Ovary (tissue), 9 donors: ENCODE measurements around the gene ETFA. TPM values are rescaled to one million over a fixed set of nuclear protein-coding genes. Genes with fewer than 3 reads are reported as not detected.

ENCODE experiments used
- DNase-seq, 5 donors: peaks; one replicate each; pipeline ENCODE4 v3.0.0-alpha.2; 2019 to 2020
- H3K27ac ChIP-seq, 2 donors: fragments of 200-600 bp; one replicate each; pipeline versions ENCODE4 v1.5.1 to v1.8.0; 2019 to 2022
- H3K27me3 ChIP-seq: fragments of 200-600 bp; one replicate; pipeline ENCODE4 v1.8.0; 2022
- H3K36me3 ChIP-seq: fragments of 200-600 bp; sonication (generic); one replicate; pipeline ENCODE4 v1.5.1; 2019
- H3K4me1 ChIP-seq: one replicate; pipeline ENCODE4 v1.8.1; 2013; ENCODE audit warnings: mild to moderate bottlenecking, moderate library complexity; ENCODE audit not compliant: insufficient read depth
- H3K4me3 ChIP-seq: fragments of 200-600 bp; sonication (generic); one replicate; pipeline ENCODE4 v1.5.1; 2017
- H3K9me3 ChIP-seq, 2 donors: fragments of 200-600 bp in 1 of 2; sonication (generic) in 1 of 2; one replicate each; pipeline versions ENCODE4 v1.5.1 to v1.8.1; 2013 to 2019; ENCODE audit warnings: mild to moderate bottlenecking in 1 of 2, moderate library complexity in 1 of 2
- EP300 ChIP-seq: sonication (generic); formaldehyde crosslinking; IDR thresholded peaks from one replicate; pipeline ENCODE4 v1.6.1; 2017; ENCODE audit warnings: antibody characterized with exemption
- POLR2A ChIP-seq: fragments of 450-650 bp; IDR thresholded peaks from one replicate; pipeline ENCODE4 v1.6.1; 2017; ENCODE audit warnings: antibody characterized with exemption, mild to moderate bottlenecking, moderate library complexity
- WGBS, 3 donors: extraction: QIAGEN DNeasy Blood & Tissue Kit in 1 of 3; methylation state at CpG; one replicate each; pipeline versions ENCODE4 v1.1.5 to v1.1.7; 2013 to 2017; 5-methylcytosine and 5-hydroxymethylcytosine counted together
- intact Hi-C, 4 donors: fragments of 100-400 bp; cut with DNase I; formaldehyde crosslinking; loops; one replicate each; pipeline versions ENCODE4 v1.11.0 to v1.15.1; 2022 to 2023
- polyA plus RNA-seq, 2 donors: library from polyadenylated mRNA; stranded (reverse); fragments of 200-250 nt in 1 of 2; fragments of 350-450 nt in 1 of 2; fragmentation: Illumina TruSeq in 1 of 2; extraction: RNeasy Lipid Tissue Mini Kit (QIAGEN cat#74804) in 1 of 2; gene quantifications; one replicate each; pipeline ENCODE4 v1.2.3, GENCODE V29; 2013 to 2014
- total RNA-seq, 7 donors: library from RNA; depleted of rRNA in 2 of 7; stranded (reverse); fragments of >200 nt in 2 of 7; fragmentation: NEBNext Ultra II Directional in 3 of 7; extraction: Animal tissue kit (Norgen Biotek cat#: 25700) in 3 of 7; gene quantifications; one replicate each; pipeline versions ENCODE4 v1.1.0 to v1.2.4, GENCODE V29; 2016 to 2023
- TF ChIP-seq, protein P1 (sequence below), 3 donors: fragments of 450-650 bp in 2 of 3; fragments of 200-600 bp in 1 of 3; IDR thresholded peaks; one replicate each; pipeline versions ENCODE4 v1.5.1 to v1.8.0; 2016 to 2022; ENCODE audit warnings: antibody characterized with exemption in 3 of 3, mild to moderate bottlenecking in 1 of 3
- donor health status: DM: no; HTN: no; CAD: no; lungs with moderate emphysema.
- donor health status: DM: no; HTN: no; CAD: no.
- donor health status: Bipolar disorder and iron deficiency.
- donor health status: DM: yes; HTN: yes; CAD: no.
- donor health status: DM: no; HTN: no; CAD: no.
- donor health status: DM: yes; HTN: yes; CAD: no.

Gene ETFA
- total and polyA plus RNA-seq, 9 donors, result 45.8 to 97.4 (median 71.7) TPM

DNA sequence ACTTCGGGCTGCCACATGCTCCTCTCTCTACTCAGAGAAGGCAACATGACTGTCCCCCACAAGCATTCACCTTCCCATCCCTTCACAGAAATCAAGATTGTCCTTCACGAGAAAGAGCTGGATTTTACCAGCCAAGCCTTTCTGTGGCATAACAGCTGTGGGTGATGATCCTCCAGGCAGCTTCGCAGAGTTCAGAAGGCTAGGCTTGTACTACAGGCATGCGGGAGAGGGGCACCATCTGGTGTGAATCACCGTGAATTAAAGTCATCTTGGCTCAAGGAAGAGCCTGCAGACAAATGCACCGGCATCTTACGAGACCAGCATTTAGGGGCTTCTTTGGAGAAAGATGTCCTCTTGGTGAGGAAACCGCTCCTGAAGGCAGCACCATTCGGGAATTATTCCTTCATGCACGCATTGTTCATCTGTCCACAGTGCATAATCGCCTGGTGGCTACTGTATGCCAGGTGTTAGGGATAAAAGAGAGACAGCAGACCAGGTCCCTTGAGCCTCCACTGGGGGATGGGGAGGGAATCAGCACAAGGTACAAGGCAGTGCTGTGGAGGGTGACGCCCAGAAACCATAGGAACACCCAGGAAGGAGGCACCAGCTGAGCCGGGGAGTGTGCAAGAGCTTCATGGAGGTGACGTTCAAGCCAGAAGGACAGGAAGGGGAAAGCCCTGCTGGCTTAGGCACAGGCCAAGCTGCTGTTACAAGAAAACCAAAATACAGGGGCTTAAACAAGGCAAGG is 142.9 kb downstream of the ETFA start:
- Histone ChIP-seq H3K36me3 (no peaks in the 10 kb centered on the region), H3K27ac (no peak overlapping the region), H3K4me3 (no peak overlapping the region), H3K9me3 (no peaks in the 10 kb centered on the region), H3K27me3 (no peaks in the 10 kb centered on the region), H3K4me1 (peaks cover 6% of the 10 kb centered on the region)
- WGBS, 3 donors, result 81 to 87% (median 85%) methylated on average over 14 of the region's 14 CpGs
- intact Hi-C loops, result no loop called here
- no peak for TF ChIP-seq EP300
- no peak for TF ChIP-seq POLR2A
- TF ChIP-seq, protein P1, sequence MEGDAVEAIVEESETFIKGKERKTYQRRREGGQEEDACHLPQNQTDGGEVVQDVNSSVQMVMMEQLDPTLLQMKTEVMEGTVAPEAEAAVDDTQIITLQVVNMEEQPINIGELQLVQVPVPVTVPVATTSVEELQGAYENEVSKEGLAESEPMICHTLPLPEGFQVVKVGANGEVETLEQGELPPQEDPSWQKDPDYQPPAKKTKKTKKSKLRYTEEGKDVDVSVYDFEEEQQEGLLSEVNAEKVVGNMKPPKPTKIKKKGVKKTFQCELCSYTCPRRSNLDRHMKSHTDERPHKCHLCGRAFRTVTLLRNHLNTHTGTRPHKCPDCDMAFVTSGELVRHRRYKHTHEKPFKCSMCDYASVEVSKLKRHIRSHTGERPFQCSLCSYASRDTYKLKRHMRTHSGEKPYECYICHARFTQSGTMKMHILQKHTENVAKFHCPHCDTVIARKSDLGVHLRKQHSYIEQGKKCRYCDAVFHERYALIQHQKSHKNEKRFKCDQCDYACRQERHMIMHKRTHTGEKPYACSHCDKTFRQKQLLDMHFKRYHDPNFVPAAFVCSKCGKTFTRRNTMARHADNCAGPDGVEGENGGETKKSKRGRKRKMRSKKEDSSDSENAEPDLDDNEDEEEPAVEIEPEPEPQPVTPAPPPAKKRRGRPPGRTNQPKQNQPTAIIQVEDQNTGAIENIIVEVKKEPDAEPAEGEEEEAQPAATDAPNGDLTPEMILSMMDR (IDR thresholded peaks at IDR 0.05), result no peak
- DNase-seq, result no peak

DNA sequence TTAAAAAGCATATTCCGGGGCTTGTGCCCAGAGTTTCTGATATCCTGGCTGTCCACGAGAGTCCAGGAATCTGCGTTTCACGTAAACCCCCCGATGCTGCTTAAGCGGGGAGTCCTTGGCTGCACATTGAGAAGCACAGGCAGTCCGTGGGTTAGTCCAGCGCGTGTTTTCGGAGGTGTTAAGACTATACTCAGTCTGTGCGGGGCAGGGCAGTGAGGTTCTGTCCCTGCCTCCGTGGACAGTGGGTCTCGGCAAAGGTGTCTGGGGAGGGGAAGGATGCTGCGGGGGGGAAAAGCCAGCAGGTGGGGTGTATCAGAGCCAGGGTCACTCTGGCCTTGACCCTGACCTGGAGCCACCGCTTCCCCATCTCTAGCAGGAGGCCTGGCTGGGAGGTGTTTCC is 145.3 kb downstream of the ETFA start:
- no peaks in the 10 kb centered on the region for H3K27me3 ChIP-seq
- no peaks in the 10 kb centered on the region for H3K9me3 ChIP-seq
- H3K4me3 ChIP-seq, result no peak overlapping the region
- 53 to 75% (median 61%) methylated on average over 15 of the region's 15 CpGs for WGBS, 3 donors
- TF ChIP-seq EP300 (no peak), POLR2A (no peak)
- TF ChIP-seq, protein P1 (IDR thresholded peaks at IDR 0.05), result no peak
- H3K27ac ChIP-seq, result no peak overlapping the region
- no peaks in the 10 kb centered on the region for H3K36me3 ChIP-seq
- intact Hi-C loops, result no loop called here
- H3K4me1 ChIP-seq, result peaks cover 27% of the 10 kb centered on the region
- DNase-seq, result no peak

Other genes with a start within 250 kb of the ETFA start
- not detected for gene ISL2, start 25.3 kb upstream of the ETFA start, total RNA-seq
- gene ISL2, start 25.3 kb upstream of the ETFA start, polyA plus RNA-seq, result not detected